ENCODE measurements around the gene CLECL1.

- TF ChIP-seq POLR2A (IDR thresholded peaks at IDR 0.05): no peak
- TF ChIP-seq, protein P1, sequence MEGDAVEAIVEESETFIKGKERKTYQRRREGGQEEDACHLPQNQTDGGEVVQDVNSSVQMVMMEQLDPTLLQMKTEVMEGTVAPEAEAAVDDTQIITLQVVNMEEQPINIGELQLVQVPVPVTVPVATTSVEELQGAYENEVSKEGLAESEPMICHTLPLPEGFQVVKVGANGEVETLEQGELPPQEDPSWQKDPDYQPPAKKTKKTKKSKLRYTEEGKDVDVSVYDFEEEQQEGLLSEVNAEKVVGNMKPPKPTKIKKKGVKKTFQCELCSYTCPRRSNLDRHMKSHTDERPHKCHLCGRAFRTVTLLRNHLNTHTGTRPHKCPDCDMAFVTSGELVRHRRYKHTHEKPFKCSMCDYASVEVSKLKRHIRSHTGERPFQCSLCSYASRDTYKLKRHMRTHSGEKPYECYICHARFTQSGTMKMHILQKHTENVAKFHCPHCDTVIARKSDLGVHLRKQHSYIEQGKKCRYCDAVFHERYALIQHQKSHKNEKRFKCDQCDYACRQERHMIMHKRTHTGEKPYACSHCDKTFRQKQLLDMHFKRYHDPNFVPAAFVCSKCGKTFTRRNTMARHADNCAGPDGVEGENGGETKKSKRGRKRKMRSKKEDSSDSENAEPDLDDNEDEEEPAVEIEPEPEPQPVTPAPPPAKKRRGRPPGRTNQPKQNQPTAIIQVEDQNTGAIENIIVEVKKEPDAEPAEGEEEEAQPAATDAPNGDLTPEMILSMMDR (IDR thresholded peaks at IDR 0.05): no peak
Observed at GRCh38 chr12:9773216-9773877, 40.5 kb upstream of the CLECL1 start.
